ENCODE results near the gene TMSB10. TPM values are rescaled to one million over a fixed set of nuclear protein-coding genes. Genes with fewer than 3 reads are reported as not detected.

TMSB10 gene
- total RNA-seq, 4 donors from 2014 or later: 693 to 2,974 (median 1,499) TPM

GRCh38 chr2:84946204-84947009 lies 41.0 kb downstream of the TMSB10 start:
- no peak overlapping the region for H3K27ac ChIP-seq
- H3K9me3 ChIP-seq: no peaks in the 10 kb centered on the region
- H3K4me3 ChIP-seq: no peak overlapping the region
- H3K4me1 ChIP-seq: no peaks in the 10 kb centered on the region
- H3K36me3 ChIP-seq: no peaks in the 10 kb centered on the region
- no peaks in the 10 kb centered on the region for H3K27me3 ChIP-seq
- DNase-seq: no peak
- intact Hi-C loops (cut with DNase I; ENCODE audit: low total_unique reads): no loop called here
- TF ChIP-seq CTCF (IDR thresholded peaks at IDR 0.05) (no peak), POLR2A (IDR thresholded peaks at IDR 0.05) (no peak)

GRCh38 chr2:84947010-84947593 lies 41.6 kb downstream of the TMSB10 start:
- Histone ChIP-seq H3K4me3 (no peak overlapping the region), H3K9me3 (no peaks in the 10 kb centered on the region), H3K27ac (no peak overlapping the region), H3K4me1 (no peaks in the 10 kb centered on the region), H3K27me3 (no peaks in the 10 kb centered on the region), H3K36me3 (no peaks in the 10 kb centered on the region)
- TF ChIP-seq CTCF (IDR thresholded peaks at IDR 0.05): no peak
- TF ChIP-seq POLR2A (IDR thresholded peaks at IDR 0.05): no peak
- intact Hi-C loops (cut with DNase I; ENCODE audit: low total_unique reads): no loop called here
- DNase-seq: no peak

DNA sequence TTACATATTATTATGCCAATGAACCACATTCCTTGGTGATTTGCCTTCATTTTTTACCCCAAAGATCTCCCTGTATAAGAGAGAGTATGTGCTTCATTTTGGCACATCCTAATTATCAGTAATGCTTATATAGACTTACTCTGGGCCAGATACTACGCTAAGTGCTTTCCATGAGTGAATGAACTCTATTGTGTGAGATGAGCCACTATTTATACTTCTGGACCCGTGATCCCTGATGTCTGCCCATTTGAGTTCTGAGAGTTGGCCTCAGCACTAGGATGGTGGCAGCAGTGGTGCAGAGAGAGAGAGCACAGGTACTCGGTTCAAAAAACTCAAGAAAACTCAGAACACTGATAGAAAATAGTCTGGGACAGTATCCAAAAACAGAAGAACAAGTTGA lies 48.1 kb downstream of the TMSB10 start:
- no peaks in the 10 kb centered on the region for H3K36me3 ChIP-seq
- TF ChIP-seq CTCF (IDR thresholded peaks at IDR 0.05) (no peak), POLR2A (IDR thresholded peaks at IDR 0.05) (no peak)
- H3K4me1 ChIP-seq: peaks cover 0 to 6% of the 10 kb centered on the region in 2 donors
- no peak overlapping the region for H3K4me3 ChIP-seq
- intact Hi-C loops (cut with DNase I; ENCODE audit: low total_unique reads): no loop called here
- no peak for DNase-seq
- no peak overlapping the region for H3K27ac ChIP-seq
- no peaks in the 10 kb centered on the region for H3K9me3 ChIP-seq
- H3K27me3 ChIP-seq: no peaks in the 10 kb centered on the region

DNA sequence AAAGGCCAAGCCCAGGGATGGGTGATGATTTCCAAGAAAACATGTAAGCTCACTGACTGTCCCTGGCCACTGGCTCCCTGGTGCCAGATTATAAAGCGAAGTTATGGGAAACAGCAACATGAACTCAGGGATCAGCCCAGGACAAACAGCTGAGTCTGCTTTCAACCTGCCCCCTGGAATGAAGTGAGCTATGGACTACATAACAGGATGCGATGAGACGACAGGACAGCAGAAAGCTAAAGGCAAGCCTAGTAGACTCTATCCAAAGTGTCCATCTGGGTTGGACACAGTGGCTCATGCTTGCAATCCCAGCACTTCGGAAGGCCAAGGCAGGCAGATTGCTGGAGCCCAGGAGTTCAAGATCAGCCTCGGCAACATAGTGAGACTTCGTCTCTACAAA lies 48.9 kb downstream of the TMSB10 start:
- DNase-seq: no peak
- Histone ChIP-seq H3K9me3 (no peaks in the 10 kb centered on the region), H3K4me1 (peaks cover 0 to 6% of the 10 kb centered on the region in 2 donors), H3K27ac (no peak overlapping the region), H3K4me3 (no peak overlapping the region), H3K27me3 (no peaks in the 10 kb centered on the region), H3K36me3 (no peaks in the 10 kb centered on the region)
- intact Hi-C loops (cut with DNase I; ENCODE audit: low total_unique reads): no loop called here
- TF ChIP-seq POLR2A (IDR thresholded peaks at IDR 0.05): no peak
- TF ChIP-seq CTCF (IDR thresholded peaks at IDR 0.05): no peak

Other genes with a start within 250 kb of the TMSB10 start
- gene TRABD2A, start 24.6 kb upstream of the TMSB10 start, total RNA-seq: 1 to 10 TPM in 1 of 4 donors, under 1 TPM in 2, not detected in 1; 0.14 to 3.0 (median 0.29) TPM
- 10 to 100 TPM in 3 of 4 donors, 1 to 10 TPM in 1; 6.9 to 58.3 (median 35.9) TPM for gene KCMF1, start 65.5 kb downstream of the TMSB10 start, total RNA-seq
- 10 to 100 TPM in 2 of 4 donors, under 1 TPM in 2; 0.26 to 37.1 (median 5.4) TPM for gene TCF7L1, start 227.7 kb downstream of the TMSB10 start, total RNA-seq

All from uterus (tissue), 4 donors.